ENCODE results near the gene SLC39A8. TPM values are rescaled to one million over a fixed set of nuclear protein-coding genes. Genes with fewer than 3 reads are reported as not detected.
"Not testable (repeated sequence)": the region's sequence is repeated elsewhere in the genome, so short reads cannot be mapped to it uniquely, and the experiment has no call there.

Gene SLC39A8
- total RNA-seq, 1 donor from 2014 or later: 17.1 TPM

DNA sequence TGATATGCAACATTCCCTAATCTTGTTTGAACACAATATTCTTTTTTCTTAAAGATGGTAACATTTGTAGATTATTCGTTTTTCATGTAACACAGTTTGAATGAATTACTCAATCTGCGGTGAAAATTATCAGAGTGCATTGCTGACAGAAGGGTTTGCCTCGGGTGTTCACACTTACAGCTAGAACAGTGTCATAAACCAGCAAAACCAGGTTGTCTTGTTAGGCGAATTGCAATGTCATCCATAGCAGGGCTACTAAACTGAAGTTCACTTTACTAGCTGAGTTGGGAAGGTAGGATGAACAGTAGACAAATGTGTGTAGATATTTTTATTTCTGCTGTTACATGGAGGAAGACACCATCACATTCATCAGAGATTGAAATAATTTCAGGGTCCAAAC is 98.9 kb downstream of the SLC39A8 start:
- intact Hi-C loops (cut with DNase I): no loop called here
- DNase-seq (ENCODE audit: low spot score in 2 of 2): no peak
- no peaks in the 10 kb centered on the region for H3K4me1 ChIP-seq
- no peaks in the 10 kb centered on the region for H3K27me3 ChIP-seq
- H3K27ac ChIP-seq: no peak overlapping the region
- no peaks in the 10 kb centered on the region for H3K36me3 ChIP-seq
- TF ChIP-seq, protein P1, sequence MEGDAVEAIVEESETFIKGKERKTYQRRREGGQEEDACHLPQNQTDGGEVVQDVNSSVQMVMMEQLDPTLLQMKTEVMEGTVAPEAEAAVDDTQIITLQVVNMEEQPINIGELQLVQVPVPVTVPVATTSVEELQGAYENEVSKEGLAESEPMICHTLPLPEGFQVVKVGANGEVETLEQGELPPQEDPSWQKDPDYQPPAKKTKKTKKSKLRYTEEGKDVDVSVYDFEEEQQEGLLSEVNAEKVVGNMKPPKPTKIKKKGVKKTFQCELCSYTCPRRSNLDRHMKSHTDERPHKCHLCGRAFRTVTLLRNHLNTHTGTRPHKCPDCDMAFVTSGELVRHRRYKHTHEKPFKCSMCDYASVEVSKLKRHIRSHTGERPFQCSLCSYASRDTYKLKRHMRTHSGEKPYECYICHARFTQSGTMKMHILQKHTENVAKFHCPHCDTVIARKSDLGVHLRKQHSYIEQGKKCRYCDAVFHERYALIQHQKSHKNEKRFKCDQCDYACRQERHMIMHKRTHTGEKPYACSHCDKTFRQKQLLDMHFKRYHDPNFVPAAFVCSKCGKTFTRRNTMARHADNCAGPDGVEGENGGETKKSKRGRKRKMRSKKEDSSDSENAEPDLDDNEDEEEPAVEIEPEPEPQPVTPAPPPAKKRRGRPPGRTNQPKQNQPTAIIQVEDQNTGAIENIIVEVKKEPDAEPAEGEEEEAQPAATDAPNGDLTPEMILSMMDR (IDR thresholded peaks at IDR 0.05): no peak
- peaks cover 0 to 5% of the 10 kb centered on the region in 2 donors for H3K9me3 ChIP-seq
- no peak overlapping the region for H3K4me3 ChIP-seq

DNA sequence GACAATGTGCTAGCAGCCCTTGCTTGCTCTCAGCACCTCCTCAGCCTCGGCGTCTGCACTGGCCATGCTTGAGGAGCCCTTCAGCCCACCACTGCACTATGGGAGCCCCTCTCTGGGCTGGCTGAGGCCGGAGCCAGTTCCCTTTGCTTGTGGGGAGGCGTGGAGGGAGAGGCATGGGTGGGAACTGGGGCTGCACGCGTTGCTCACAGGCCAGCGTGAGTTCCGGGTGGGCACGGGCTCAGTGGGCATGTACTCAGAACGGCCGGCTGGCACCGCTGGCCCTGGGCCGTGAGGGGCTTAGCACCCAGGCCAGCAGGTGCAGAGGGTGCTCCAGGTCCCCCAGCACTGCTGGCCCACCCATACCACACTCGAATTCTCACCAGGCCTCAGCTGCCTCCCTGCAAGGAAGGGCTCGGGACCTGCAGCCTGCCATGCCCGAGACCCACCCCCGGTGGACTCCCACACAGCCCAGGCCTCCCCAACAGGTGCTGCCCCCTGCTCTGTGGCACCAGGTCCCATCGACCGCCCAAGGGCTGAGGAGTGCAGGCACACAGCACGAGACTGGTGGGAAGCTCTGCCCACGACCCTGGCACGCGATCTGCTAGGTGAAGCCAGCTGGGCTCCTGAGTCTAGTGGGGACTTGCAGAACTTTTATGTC is 100.3 kb downstream of the SLC39A8 start:
- TF ChIP-seq, protein P1 (IDR thresholded peaks at IDR 0.05): no peak
- no peaks in the 10 kb centered on the region for H3K36me3 ChIP-seq

DNA sequence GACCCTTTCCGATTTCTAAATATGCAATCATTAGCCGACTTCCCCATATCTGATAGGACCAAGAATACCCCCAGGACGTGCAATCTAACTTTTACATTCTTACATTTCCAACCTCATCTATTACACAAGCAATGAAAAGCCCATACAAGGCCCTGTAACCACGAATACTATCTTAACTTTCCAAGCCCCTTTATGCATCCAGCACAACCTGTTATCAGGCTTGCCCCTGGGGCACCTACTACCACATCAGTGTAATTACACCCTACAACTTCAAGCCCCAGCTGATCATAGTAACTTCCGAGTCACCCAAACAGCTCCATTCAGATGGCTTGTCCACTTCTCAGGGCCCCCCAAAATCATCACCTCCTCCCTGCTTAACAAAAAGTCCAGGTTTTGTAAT is 102.0 kb downstream of the SLC39A8 start:
- DNase-seq (ENCODE audit: low spot score in 2 of 2); H3K36me3 ChIP-seq; H3K4me1 ChIP-seq; intact Hi-C loops (cut with DNase I); H3K27me3 ChIP-seq; H3K4me3 ChIP-seq; H3K27ac ChIP-seq; H3K9me3 ChIP-seq: not testable (repeated sequence)

More for the DNA sequence above, 100.3 kb downstream of the SLC39A8 start:
- H3K9me3 ChIP-seq: peaks cover 0 to 5% of the 10 kb centered on the region in 2 donors
- intact Hi-C loops (cut with DNase I): no loop called here
- no peaks in the 10 kb centered on the region for H3K27me3 ChIP-seq
- no peaks in the 10 kb centered on the region for H3K4me1 ChIP-seq
- H3K4me3 ChIP-seq: no peak overlapping the region
- no peak for DNase-seq (ENCODE audit: low spot score in 2 of 2)
- H3K27ac ChIP-seq: no peak overlapping the region

DNA sequence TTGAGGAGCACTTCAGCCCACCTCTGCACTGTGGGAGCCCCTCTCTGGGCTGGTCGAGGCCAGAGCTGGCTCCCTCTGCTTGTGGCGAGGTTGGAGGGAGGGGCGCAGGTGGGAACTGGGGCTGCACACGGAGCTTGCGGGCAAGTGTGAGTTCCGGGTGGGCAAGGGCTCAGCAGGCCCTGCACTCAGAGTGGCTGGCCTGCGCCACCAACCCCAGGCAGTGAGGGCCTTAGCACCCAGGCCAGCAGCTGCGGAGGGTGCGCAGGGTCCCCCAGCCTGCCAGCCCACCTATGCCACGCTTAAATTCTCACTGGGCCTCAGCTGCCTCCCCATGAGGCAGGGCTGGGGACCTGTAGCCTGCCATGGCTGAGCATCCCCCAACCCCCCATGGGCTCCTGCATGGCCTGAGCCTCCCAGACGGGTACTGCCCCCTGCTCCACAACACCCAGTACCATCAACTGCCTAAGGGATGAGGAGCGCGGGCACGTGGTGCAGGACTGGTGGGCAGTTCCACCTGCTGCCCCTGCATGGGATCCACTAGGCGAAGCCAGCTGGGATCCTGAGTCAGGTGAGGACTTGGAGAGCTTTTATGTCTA is 110.9 kb downstream of the SLC39A8 start:
- Histone ChIP-seq H3K36me3 (no peaks in the 10 kb centered on the region), H3K4me3 (no peak overlapping the region), H3K4me1 (no peaks in the 10 kb centered on the region), H3K27ac (no peak overlapping the region), H3K27me3 (no peaks in the 10 kb centered on the region), H3K9me3 (peaks cover 0 to 3% of the 10 kb centered on the region in 2 donors)
- TF ChIP-seq, protein P1 (IDR thresholded peaks at IDR 0.05): no peak
- intact Hi-C loops (cut with DNase I): no loop called here
- no peak for DNase-seq (ENCODE audit: low spot score in 2 of 2)

DNA sequence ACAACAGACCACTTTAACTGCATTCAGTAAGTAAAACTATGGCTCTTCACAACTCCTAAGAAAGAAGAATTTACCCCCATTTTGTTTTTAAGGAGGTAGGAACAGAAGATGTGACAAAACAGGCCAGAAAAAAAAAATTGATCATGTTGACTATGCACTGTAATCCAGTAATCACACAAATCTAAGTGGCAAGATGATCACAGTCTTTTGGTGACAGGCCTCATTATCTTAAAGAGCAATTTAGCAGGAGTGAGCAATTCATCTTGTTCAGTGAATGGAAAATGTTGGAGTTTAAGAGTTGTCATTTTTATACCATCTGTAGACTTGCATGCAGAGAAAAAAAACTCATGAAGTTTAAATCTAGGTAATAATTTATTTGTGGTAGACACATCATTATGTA is 115.1 kb downstream of the SLC39A8 start:
- Histone ChIP-seq H3K27ac (no peak overlapping the region), H3K27me3 (no peaks in the 10 kb centered on the region), H3K36me3 (no peaks in the 10 kb centered on the region), H3K9me3 (peaks cover 0 to 3% of the 10 kb centered on the region in 2 donors), H3K4me1 (no peaks in the 10 kb centered on the region), H3K4me3 (no peak overlapping the region)
- no peak for DNase-seq (ENCODE audit: low spot score in 2 of 2)
- intact Hi-C loops (cut with DNase I): no loop called here
- TF ChIP-seq, protein P1 (IDR thresholded peaks at IDR 0.05): no peak

DNA sequence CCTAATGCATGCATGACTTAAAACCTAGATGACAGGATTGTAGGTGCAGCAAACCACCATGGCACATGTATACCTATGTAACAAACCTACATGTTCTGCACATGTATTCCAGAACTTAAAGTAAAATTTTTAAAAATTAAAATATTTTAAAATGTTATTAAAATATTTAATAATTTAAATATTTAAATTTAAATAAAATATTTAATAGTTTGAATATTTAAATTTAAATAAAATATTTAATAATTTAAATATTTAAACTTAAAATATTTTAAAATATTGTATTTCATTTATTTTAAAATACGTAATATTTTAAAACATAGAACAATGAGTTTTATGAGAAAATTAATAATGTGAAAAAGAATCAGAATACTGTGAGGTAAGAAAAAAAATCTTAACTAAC is 117.9 kb downstream of the SLC39A8 start:
- intact Hi-C loops (cut with DNase I): no loop called here
- H3K36me3 ChIP-seq: no peaks in the 10 kb centered on the region
- no peaks in the 10 kb centered on the region for H3K27me3 ChIP-seq
- DNase-seq (ENCODE audit: low spot score in 2 of 2): no peak
- TF ChIP-seq, protein P1 (IDR thresholded peaks at IDR 0.05): no peak
- H3K9me3 ChIP-seq: no peaks in the 10 kb centered on the region
- H3K4me3 ChIP-seq: no peak overlapping the region
- no peaks in the 10 kb centered on the region for H3K4me1 ChIP-seq
- no peak overlapping the region for H3K27ac ChIP-seq
